Natural killer cell (primary cell): Measurements from ENCODE around the gene PPP1R13B. TPM values are rescaled to one million over a fixed set of nuclear protein-coding genes. Genes with fewer than 3 reads are reported as not detected.

Experiments
- ATAC-seq, 3 donors: fragments of 150-1000 bp in 2 of 3; fragments of 200-7000 bp in 1 of 3; cut with Tn5 transposase; 1 replicate in 1 of 3; 2 replicates in 2 of 3; pipeline ENCODE4 v1.10.0; 2021; ENCODE audit warnings: mild to moderate bottlenecking in 2 of 3, moderate library complexity in 2 of 3
- DNase-seq, 2 donors: peaks; one replicate each; pipeline versions ENCODE4 v3.0.0 to v3.0.0-alpha.2; 2013 to 2021; ENCODE audit warnings: mixed read lengths in 1 of 2
- H3K27ac ChIP-seq: one replicate; pipeline ENCODE4 v1.5.1; 2013; ENCODE audit warnings: mild to moderate bottlenecking, low read length
- H3K27me3 ChIP-seq: one replicate; pipeline ENCODE4 v1.6.1; 2013; ENCODE audit warnings: low read length; ENCODE audit not compliant: control insufficient read depth, insufficient read depth
- H3K36me3 ChIP-seq: one replicate; pipeline ENCODE4 v1.6.1; 2013; ENCODE audit warnings: low read length; ENCODE audit not compliant: control insufficient read depth, insufficient read depth
- H3K4me1 ChIP-seq: one replicate; pipeline ENCODE4 v1.6.1; 2013; ENCODE audit warnings: low read length; ENCODE audit not compliant: control insufficient read depth, insufficient read depth
- H3K4me3 ChIP-seq: one replicate; pipeline ENCODE4 v1.5.1; 2013; ENCODE audit warnings: low read length
- H3K9me3 ChIP-seq: one replicate; pipeline ENCODE4 v1.6.1; 2013; ENCODE audit warnings: low read length; ENCODE audit not compliant: control insufficient read depth, insufficient read depth
- H3K27ac Mint-ChIP-seq, 2 donors: one replicate each; pipeline ENCODE4 v1.8.0; 2022; ENCODE audit warnings: mild to moderate bottlenecking in 2 of 2, mixed read lengths in 2 of 2, moderate library complexity in 1 of 2
- H3K27me3 Mint-ChIP-seq, 2 donors: one replicate each; pipeline ENCODE4 v1.8.0; 2022; ENCODE audit warnings: low read depth in 2 of 2, mixed read lengths in 2 of 2
- H3K36me3 Mint-ChIP-seq: one replicate; pipeline ENCODE4 v1.8.0; 2022; ENCODE audit warnings: mixed read lengths
- H3K4me1 Mint-ChIP-seq, 2 donors: one replicate each; pipeline ENCODE4 v1.8.0; 2022; ENCODE audit warnings: mixed read lengths in 2 of 2
- H3K4me3 Mint-ChIP-seq: one replicate; pipeline ENCODE4 v1.8.0; 2022; ENCODE audit warnings: mild to moderate bottlenecking, moderate library complexity, mixed read lengths
- H3K9me3 Mint-ChIP-seq, 2 donors: one replicate each; pipeline ENCODE4 v1.8.0; 2022; ENCODE audit warnings: mixed read lengths in 2 of 2
- CTCF ChIP-seq: fragments of 200-600 bp; IDR thresholded peaks from one replicate; pipeline ENCODE4 v1.8.0; 2022; ENCODE audit warnings: antibody characterized with exemption
- WGBS: methylation state at CpG from one replicate; pipeline ENCODE4 v1.1.7; 2013; ENCODE audit warnings: missing lambda C conversion rate; ENCODE audit not compliant: insufficient coverage; 5-methylcytosine and 5-hydroxymethylcytosine counted together
- intact Hi-C: fragments of 100-400 bp; cut with micrococcal nuclease; formaldehyde crosslinking; loops from one replicate; pipeline ENCODE4 v1.14.2; 2022
- total RNA-seq, 4 donors: library from RNA; stranded (reverse); fragments of 120-200 nt in 1 of 4; gene quantifications; one replicate each; pipeline versions ENCODE4 v1.2.3 to v1.2.4, GENCODE V29; 2013 to 2022

PPP1R13B gene
- total RNA-seq, 3 donors from 2014 or later (not counting 1 experiment from before 2014, with no cell fraction given) = 26.5 to 35.5 (median 31.7) TPM

- WGBS = over 99% methylated on average over 4 of the region's 4 CpGs
- DNase-seq (no peak), ATAC-seq (no peak)
- intact Hi-C loops = no loop called here
- no peak overlapping the region for H3K4me3 ChIP-seq
- Mint-ChIP-seq H3K36me3 (peaks cover 7% of the 10 kb centered on the region), H3K27me3 (no peaks in the 10 kb centered on the region), H3K4me1 (peaks cover 0 to 5% of the 10 kb centered on the region in 2 donors), H3K4me3 (no peak overlapping the region), H3K9me3 (peaks cover 0 to 2% of the 10 kb centered on the region in 2 donors), H3K27ac (no peak overlapping the region)
- no peaks in the 10 kb centered on the region for H3K4me1 ChIP-seq
- no peak for TF ChIP-seq CTCF
- no peak overlapping the region for H3K27ac ChIP-seq
- H3K27me3 ChIP-seq = no peaks in the 10 kb centered on the region
- H3K9me3 ChIP-seq = no peaks in the 10 kb centered on the region
- H3K36me3 ChIP-seq = peaks cover 3% of the 10 kb centered on the region
Observed at GRCh38 chr14:103767336-103767894, 80.0 kb downstream of the PPP1R13B start.

GRCh38 chr14:103765526-103765925 lies 81.8 kb downstream of the PPP1R13B start:
- intact Hi-C loops = no loop called here
- Histone ChIP-seq H3K4me3 (no peak overlapping the region), H3K9me3 (no peaks in the 10 kb centered on the region), H3K36me3 (peaks cover 3% of the 10 kb centered on the region), H3K27ac (no peak overlapping the region), H3K4me1 (no peaks in the 10 kb centered on the region), H3K27me3 (no peaks in the 10 kb centered on the region)
- no peaks in the 10 kb centered on the region for H3K36me3 Mint-ChIP-seq
- H3K4me3 Mint-ChIP-seq = no peak overlapping the region
- no peak for TF ChIP-seq CTCF
- no peak for ATAC-seq
- WGBS = 52% methylated on average over 3 of the region's 3 CpGs
- H3K27me3 Mint-ChIP-seq = no peaks in the 10 kb centered on the region
- no peak for DNase-seq
- H3K9me3 Mint-ChIP-seq = no peaks in the 10 kb centered on the region
- no peak overlapping the region for H3K27ac Mint-ChIP-seq
- H3K4me1 Mint-ChIP-seq = peaks cover 0 to 5% of the 10 kb centered on the region in 2 donors

GRCh38 chr14:103763730-103764488 lies 83.5 kb downstream of the PPP1R13B start:
- WGBS = 85% methylated on average over 4 of the region's 5 CpGs
- Mint-ChIP-seq H3K27ac (no peak overlapping the region), H3K4me3 (no peak overlapping the region), H3K36me3 (no peaks in the 10 kb centered on the region), H3K9me3 (no peaks in the 10 kb centered on the region), H3K27me3 (no peaks in the 10 kb centered on the region), H3K4me1 (peaks cover 0 to 5% of the 10 kb centered on the region in 2 donors)
- DNase-seq (no peak), ATAC-seq (no peak)
- TF ChIP-seq CTCF = no peak
- H3K9me3 ChIP-seq = no peaks in the 10 kb centered on the region
- H3K27me3 ChIP-seq = no peaks in the 10 kb centered on the region
- H3K36me3 ChIP-seq = peaks cover 3% of the 10 kb centered on the region
- intact Hi-C loops = no loop called here
- H3K4me1 ChIP-seq = no peaks in the 10 kb centered on the region
- H3K27ac ChIP-seq = no peak overlapping the region
- H3K4me3 ChIP-seq = no peak overlapping the region
